Chondrocyte (in vitro differentiated cells): ENCODE data around the gene PXMP2. TPM values are rescaled to one million over a fixed set of nuclear protein-coding genes. Genes with fewer than 3 reads are reported as not detected.
A peak's percentile ranks its signal among the peaks of the same experiment; 100 is the strongest.

Experiments
- DNase-seq: peaks from one replicate; pipeline ENCODE4 v3.0.0; 2021; ENCODE audit warnings: mixed read lengths, low spot score
- H3K27ac Mint-ChIP-seq: one replicate; pipeline ENCODE4 v1.8.0; 2021; ENCODE audit warnings: mild to moderate bottlenecking, moderate library complexity, mixed read lengths; ENCODE audit not compliant: unreplicated experiment
- H3K27me3 Mint-ChIP-seq: 2 replicates; pipeline ENCODE4 v1.8.0; 2021; ENCODE audit warnings: low read depth, mixed read lengths
- H3K36me3 Mint-ChIP-seq: 2 replicates; pipeline ENCODE4 v1.8.0; 2021; ENCODE audit warnings: low read depth, mixed read lengths
- H3K4me1 Mint-ChIP-seq: 2 replicates; pipeline ENCODE4 v1.8.0; 2021; ENCODE audit warnings: low read depth, mild to moderate bottlenecking, mixed read lengths
- H3K4me3 Mint-ChIP-seq: one replicate; pipeline ENCODE4 v1.8.0; 2021; ENCODE audit warnings: mild to moderate bottlenecking, moderate library complexity, mixed read lengths; ENCODE audit not compliant: unreplicated experiment
- H3K9me3 Mint-ChIP-seq: 2 replicates; pipeline ENCODE4 v1.8.0; 2021; ENCODE audit warnings: low read depth, mixed read lengths
- CTCF ChIP-seq: fragments of 200-600 bp; sonication (generic); IDR thresholded peaks from 2 replicates; pipeline ENCODE4 v1.5.0; 2021; ENCODE audit warnings: antibody characterized with exemption, mild to moderate bottlenecking, moderate library complexity
- total RNA-seq: library from RNA; stranded (reverse); gene quantifications from 3 replicates; pipeline ENCODE4 v1.2.1, GENCODE V29; 2021

The PXMP2 gene
- total RNA-seq, 1 donor from 2014 or later, result 19.0 TPM

DNA sequence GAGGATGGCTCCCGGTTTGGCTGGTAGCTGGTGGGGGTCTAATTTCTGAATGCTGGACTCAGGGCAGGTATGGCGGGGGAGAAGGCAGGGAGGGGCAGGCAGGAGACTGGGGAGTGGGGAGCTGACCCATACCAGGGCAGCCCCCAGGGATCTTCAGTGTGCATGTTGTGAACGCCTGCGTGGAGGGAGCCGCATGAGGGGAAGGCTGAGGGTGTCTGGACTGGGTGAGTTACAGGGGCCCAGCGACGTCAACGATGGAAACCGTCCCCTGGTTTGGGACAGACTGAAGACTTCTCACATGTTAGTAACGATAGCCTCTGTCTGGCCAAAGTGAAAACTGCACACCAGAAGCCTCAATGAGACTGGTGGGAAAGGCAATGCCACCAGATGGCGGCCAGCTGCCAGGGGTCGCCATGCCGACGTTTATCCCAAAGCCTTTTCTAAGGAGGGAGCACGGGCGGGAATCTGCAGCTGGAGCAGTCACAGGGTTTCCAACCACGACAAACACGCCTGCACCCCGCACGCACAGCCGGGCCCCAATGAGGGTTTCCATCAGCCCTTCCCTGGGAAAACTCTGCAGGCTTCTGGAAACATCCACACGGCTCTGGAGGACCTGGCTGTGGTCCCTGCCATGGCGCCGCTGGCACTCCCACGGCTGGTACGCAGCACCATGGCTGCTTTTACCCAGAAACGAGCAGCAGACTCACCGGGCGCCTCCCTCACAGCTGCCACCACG is 37.3 kb downstream of the PXMP2 start:
- DNase-seq, result no peak
- H3K4me3 Mint-ChIP-seq, result no peak overlapping the region
- H3K9me3 Mint-ChIP-seq, result no peaks in the 10 kb centered on the region
- peaks cover 2% of the 10 kb centered on the region for H3K4me1 Mint-ChIP-seq
- H3K27me3 Mint-ChIP-seq, result no peaks in the 10 kb centered on the region
- H3K27ac Mint-ChIP-seq, result no peak overlapping the region
- no peak for TF ChIP-seq CTCF
- peaks cover 39% of the 10 kb centered on the region for H3K36me3 Mint-ChIP-seq

DNA sequence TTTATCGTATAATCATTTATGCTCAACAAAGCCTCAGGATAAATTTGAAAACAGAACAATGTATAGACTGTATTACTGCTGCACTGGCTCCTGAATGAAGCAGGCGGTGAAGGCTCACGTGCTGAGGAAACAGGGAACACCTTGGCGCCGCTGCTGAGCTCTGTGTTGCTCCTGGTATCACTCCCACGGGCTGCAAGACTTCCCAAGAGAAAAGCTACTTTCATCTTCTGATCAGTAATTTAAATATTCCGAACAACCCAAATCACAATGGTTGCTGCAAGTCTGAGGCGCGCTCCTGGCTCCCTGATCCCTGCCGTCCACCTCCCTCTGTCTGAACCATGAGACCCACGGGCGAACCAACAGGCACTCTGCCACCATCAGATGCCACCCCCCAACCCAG is 39.0 kb downstream of the PXMP2 start:
- DNase-seq, result no peak
- no peak overlapping the region for H3K27ac Mint-ChIP-seq
- H3K36me3 Mint-ChIP-seq, result peaks cover 51% of the 10 kb centered on the region

DNA sequence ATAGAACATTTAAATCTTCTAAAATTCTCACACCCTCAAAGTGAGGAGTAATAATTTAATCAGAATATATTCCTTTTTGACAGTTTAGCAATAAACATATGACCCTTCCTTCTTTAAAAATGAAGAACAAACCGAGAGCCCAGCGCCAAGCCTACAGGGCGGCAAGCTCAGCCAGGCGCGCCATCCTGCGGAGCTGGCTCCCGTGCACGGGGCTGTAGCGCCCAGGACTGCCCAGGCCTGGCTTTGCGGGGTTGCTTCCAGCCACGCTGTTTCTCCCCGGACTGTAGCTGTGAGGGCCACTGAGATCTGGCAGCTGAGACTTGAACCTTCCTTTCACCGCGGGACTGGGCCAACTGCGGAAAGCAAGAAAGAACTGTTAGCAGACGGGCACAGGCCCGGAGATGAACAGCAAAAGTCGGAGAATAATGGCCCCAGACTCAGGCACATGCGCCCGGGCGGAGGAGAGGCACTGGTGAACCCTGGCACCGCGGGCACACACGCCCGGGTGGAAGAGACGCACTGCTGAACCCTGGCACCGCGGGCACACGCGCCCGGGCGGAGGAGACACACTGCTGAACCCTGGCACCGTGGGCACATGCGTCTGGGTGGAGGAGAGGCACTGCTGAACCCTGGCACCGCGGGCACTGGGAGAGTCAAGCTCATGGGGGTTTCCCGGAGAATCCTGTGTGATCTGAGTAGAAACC is 39.9 kb downstream of the PXMP2 start:
- Mint-ChIP-seq H3K27me3 (no peaks in the 10 kb centered on the region), H3K9me3 (no peaks in the 10 kb centered on the region), H3K36me3 (peaks cover 57% of the 10 kb centered on the region), H3K4me3 (no peak overlapping the region), H3K27ac (peak overlapping the region; percentile 41), H3K4me1 (peaks cover 7% of the 10 kb centered on the region)
- no peak for DNase-seq
- TF ChIP-seq CTCF, result no peak

More for the DNA sequence above, 39.0 kb downstream of the PXMP2 start:
- Mint-ChIP-seq H3K4me1 (peaks cover 7% of the 10 kb centered on the region), H3K27me3 (no peaks in the 10 kb centered on the region), H3K9me3 (no peaks in the 10 kb centered on the region), H3K4me3 (no peak overlapping the region)
- no peak for TF ChIP-seq CTCF

- Mint-ChIP-seq H3K4me3 (no peak overlapping the region), H3K27ac (peak overlapping the region; percentile 36), H3K4me1 (peaks cover 7% of the 10 kb centered on the region), H3K27me3 (no peaks in the 10 kb centered on the region), H3K9me3 (no peaks in the 10 kb centered on the region), H3K36me3 (peaks cover 62% of the 10 kb centered on the region)
- DNase-seq, result no peak
- TF ChIP-seq CTCF, result no peak
Observed at GRCh38 chr12:132728502-132728901, 41.1 kb downstream of the PXMP2 start.

DNA sequence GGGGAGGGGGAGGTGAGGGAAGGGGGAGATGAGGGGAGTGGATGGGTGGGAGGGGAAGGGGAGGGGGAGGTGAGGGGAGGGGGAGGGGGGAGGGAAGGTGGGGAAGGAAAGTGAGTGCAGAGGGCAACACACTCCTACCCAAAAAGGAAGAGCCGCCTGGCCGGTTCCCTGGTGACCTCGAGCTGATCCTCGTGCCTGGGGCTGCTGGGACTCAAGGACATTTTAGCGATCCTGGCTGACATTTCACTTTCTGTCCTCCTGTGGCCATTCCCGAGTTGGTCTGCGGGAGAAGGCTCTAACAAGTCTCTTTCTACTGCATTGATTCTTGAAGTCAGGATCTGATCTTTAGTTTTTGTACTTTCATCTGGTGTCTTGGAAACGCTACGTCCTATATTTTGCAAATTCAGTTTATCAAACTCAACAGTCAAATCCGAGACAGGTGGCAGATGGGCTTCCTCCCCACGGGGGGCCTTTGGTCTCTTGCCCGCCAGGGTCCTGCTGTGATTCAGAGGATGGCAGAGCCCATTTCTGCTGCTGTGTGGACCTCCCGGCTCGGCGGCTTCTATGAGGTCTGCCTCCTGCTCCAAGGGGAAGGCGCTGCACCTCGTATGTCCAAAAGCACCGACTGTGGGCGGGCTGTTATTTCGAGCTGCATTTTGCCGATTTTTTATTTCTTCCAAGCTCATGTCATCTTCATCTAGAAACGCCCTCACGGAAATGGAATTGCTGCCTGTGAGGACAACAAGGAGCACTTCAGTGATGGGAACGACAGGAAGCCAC is 42.3 kb downstream of the PXMP2 start:
- no peaks in the 10 kb centered on the region for H3K27me3 Mint-ChIP-seq
- no peaks in the 10 kb centered on the region for H3K9me3 Mint-ChIP-seq
- DNase-seq, result no peak
- peaks cover 7% of the 10 kb centered on the region for H3K4me1 Mint-ChIP-seq
- no peak overlapping the region for H3K4me3 Mint-ChIP-seq
- no peak for TF ChIP-seq CTCF
- H3K27ac Mint-ChIP-seq, result peak overlapping the region; percentile 69
- peaks cover 60% of the 10 kb centered on the region for H3K36me3 Mint-ChIP-seq
